Stimulated activated CD4-positive, alpha-beta T cell treated with anti-CD3 and anti-CD28 coated beads, TNF-alpha, amount 100 ng/mL, for 48 hours (primary cell): ENCODE data around the gene TRAF1.

Experiments
- DNase-seq, 3 donors: peaks; one replicate each; pipeline ENCODE4 v3.0.0-alpha.2; 2020; ENCODE audit warnings: low read depth in 3 of 3

TRAF1 gene

GRCh38 chr9:120910643-120911042 is 16.0 kb downstream of the TRAF1 start:
- DNase-seq = no peak

GRCh38 chr9:120909904-120910303 is 16.7 kb downstream of the TRAF1 start:
- DNase-seq = no peak

- DNase-seq = no peak
Observed at GRCh38 chr9:120905315-120906164, 21.1 kb downstream of the TRAF1 start.

- no peak for DNase-seq
Observed at GRCh38 chr9:120904978-120905301, 21.7 kb downstream of the TRAF1 start.

- DNase-seq = no peak
Observed at GRCh38 chr9:120904061-120904977, 22.3 kb downstream of the TRAF1 start.

- no peak for DNase-seq
Observed at GRCh38 chr9:120902569-120903535, 23.7 kb downstream of the TRAF1 start.

GRCh38 chr9:120901755-120902568 is 24.6 kb downstream of the TRAF1 start:
- no peak for DNase-seq

- no peak for DNase-seq
Observed at GRCh38 chr9:120900824-120901223, 25.8 kb downstream of the TRAF1 start.

GRCh38 chr9:120899490-120900068 is 27.0 kb downstream of the TRAF1 start:
- no peak for DNase-seq

GRCh38 chr9:120898396-120898795 is 28.2 kb downstream of the TRAF1 start:
- no peak for DNase-seq

- DNase-seq = no peak
Observed at GRCh38 chr9:120895951-120896350, 30.6 kb downstream of the TRAF1 start.

GRCh38 chr9:120894321-120895148 is 32.1 kb downstream of the TRAF1 start:
- no peak for DNase-seq

- no peak for DNase-seq
Observed at GRCh38 chr9:120893611-120894307, 32.8 kb downstream of the TRAF1 start.

GRCh38 chr9:120892748-120893610 is 33.6 kb downstream of the TRAF1 start:
- DNase-seq = no peak

GRCh38 chr9:120891884-120892747 is 34.5 kb downstream of the TRAF1 start:
- no peak for DNase-seq

- peak in 1 of 3 donors; percentile 60 for DNase-seq
Observed at GRCh38 chr9:120891245-120891883, 35.2 kb downstream of the TRAF1 start.
